Neural cell (in vitro differentiated cells): ENCODE results near the gene GCSAM. TPM values are rescaled to one million over a fixed set of nuclear protein-coding genes. Genes with fewer than 3 reads are reported as not detected.

Source experiments
- H2AFZ ChIP-seq: fragments of 200-600, 300-800 bp; sonication (generic), shearing (Covaris generic); 2 replicates; pipeline ENCODE4 v1.6.0; 2014; ENCODE audit warnings: low read depth, mild to moderate bottlenecking, antibody characterized with exemption, low read length, moderate library complexity
- H3F3A ChIP-seq: fragments of 200-600 bp; shearing (Covaris generic); 2 replicates; pipeline ENCODE4 v1.6.1; 2016; ENCODE audit warnings: mild to moderate bottlenecking, moderate library complexity, mixed read lengths, antibody characterized with exemption, low read length; ENCODE audit not compliant: insufficient read depth, poor library complexity, severe bottlenecking
- H3K27ac ChIP-seq: fragments of 200-600, 300-800 bp; sonication (generic), shearing (Covaris generic); 2 replicates; pipeline ENCODE4 v1.5.1; 2014; ENCODE audit warnings: mild to moderate bottlenecking, low read length, moderate library complexity
- H3K27me3 ChIP-seq: fragments of 300-800, 200-600 bp; sonication (generic), shearing (Covaris generic); 2 replicates; pipeline ENCODE4 v1.6.0; 2014; ENCODE audit warnings: mild to moderate bottlenecking, low read depth, low read length, moderate library complexity; ENCODE audit not compliant: insufficient read depth
- H3K36me3 ChIP-seq: fragments of 300-800, 200-600 bp; sonication (generic), shearing (Covaris generic); 2 replicates; pipeline ENCODE4 v1.5.1; 2014; ENCODE audit warnings: mild to moderate bottlenecking, antibody characterized with exemption, low read length, moderate library complexity; ENCODE audit not compliant: insufficient read depth
- H3K4me2 ChIP-seq: fragments of 300-800, 200-600 bp; sonication (generic), shearing (Covaris generic); 2 replicates; pipeline ENCODE4 v1.6.0; 2014; ENCODE audit warnings: mild to moderate bottlenecking, low read length
- H3K4me3 ChIP-seq: fragments of 300-800, 200-600 bp; sonication (generic), shearing (Covaris generic); 2 replicates; pipeline ENCODE4 v1.5.1; 2014; ENCODE audit warnings: mild to moderate bottlenecking, low read length, moderate library complexity
- H3K79me2 ChIP-seq: fragments of 200-600 bp; shearing (Covaris generic); replicated peaks from 2 replicates; pipeline ENCODE4 v1.6.0; 2014; ENCODE audit warnings: mild to moderate bottlenecking, low read length, moderate library complexity; ENCODE audit not compliant: insufficient read depth
- H3K9ac ChIP-seq: fragments of 300-800, 200-600 bp; sonication (generic), shearing (Covaris generic); 2 replicates; pipeline ENCODE4 v1.6.1; 2016; ENCODE audit warnings: mild to moderate bottlenecking, low read length, mixed read lengths
- H3K9me2 ChIP-seq: fragments of 200-600 bp; shearing (Covaris generic); 2 replicates; pipeline ENCODE4 v1.6.1; 2016; ENCODE audit warnings: mild to moderate bottlenecking, low read length, mixed read lengths; ENCODE audit not compliant: insufficient read depth
- H3K9me3 ChIP-seq: fragments of 200-600, 300-800 bp; sonication (generic), shearing (Covaris generic); 2 replicates; pipeline ENCODE4 v1.6.1; 2016; ENCODE audit warnings: mild to moderate bottlenecking, mixed run types, low read length, moderate library complexity, mixed read lengths
- H4K20me1 ChIP-seq: fragments of 200-600 bp; shearing (Covaris generic); 2 replicates; pipeline ENCODE4 v1.6.1; 2016; ENCODE audit warnings: mild to moderate bottlenecking, mixed run types; ENCODE audit not compliant: insufficient read depth
- EP300 ChIP-seq: fragments of 450-650 bp; conservative IDR thresholded peaks from 2 replicates; pipeline ENCODE4 v1.6.1; 2014; ENCODE audit warnings: antibody characterized with exemption, mild to moderate bottlenecking, moderate library complexity; ENCODE audit not compliant: poor library complexity, severe bottlenecking
- EZH2 ChIP-seq: fragments of 200-600, 300-800 bp; shearing (Covaris generic), sonication (generic); IDR thresholded peaks from 2 replicates; pipeline ENCODE4 v1.6.1; 2014; ENCODE audit warnings: antibody characterized with exemption, low read length, borderline replicate concordance, mild to moderate bottlenecking; ENCODE audit not compliant: insufficient read depth, poor library complexity, severe bottlenecking
- MXI1 ChIP-seq: fragments of 450-650 bp; conservative IDR thresholded peaks from 2 replicates; pipeline ENCODE4 v1.6.1; 2014; ENCODE audit warnings: antibody characterized with exemption, mild to moderate bottlenecking; ENCODE audit not compliant: poor library complexity, severe bottlenecking
- POLR2AphosphoS5 ChIP-seq: IDR thresholded peaks from 2 replicates; pipeline ENCODE4 v1.6.1; 2012
- RAD21 ChIP-seq: fragments of 450-650 bp; conservative IDR thresholded peaks from 2 replicates; pipeline ENCODE4 v1.6.1; 2014; ENCODE audit warnings: antibody characterized with exemption, mild to moderate bottlenecking, moderate library complexity
- SMC3 ChIP-seq: fragments of 450-650 bp; conservative IDR thresholded peaks from 2 replicates; pipeline ENCODE4 v1.6.1; 2014; ENCODE audit warnings: antibody characterized with exemption, mild to moderate bottlenecking, moderate library complexity; ENCODE audit not compliant: poor library complexity
- TAF1 ChIP-seq: IDR thresholded peaks from 2 replicates; pipeline ENCODE4 v1.6.1; 2012; ENCODE audit warnings: low read depth
- polyA plus RNA-seq: library from polyadenylated mRNA; depleted of rRNA; stranded (reverse); fragments of >200 nt; gene quantifications from 2 replicates; pipeline ENCODE4 v1.2.3, GENCODE V29; 2014
- TF ChIP-seq, protein P1 (sequence below): IDR thresholded peaks from 2 replicates; pipeline ENCODE4 v1.6.1; 2012; ENCODE audit warnings: borderline replicate concordance
- TF ChIP-seq, protein P2 (sequence below): fragments of 450-650 bp; IDR thresholded peaks from 2 replicates; pipeline ENCODE4 v1.5.1; 2014; ENCODE audit warnings: antibody characterized with exemption, mild to moderate bottlenecking, moderate library complexity; ENCODE audit not compliant: poor library complexity, severe bottlenecking

GCSAM gene
- polyA plus RNA-seq, 1 donor from 2014 or later: not detected

DNA sequence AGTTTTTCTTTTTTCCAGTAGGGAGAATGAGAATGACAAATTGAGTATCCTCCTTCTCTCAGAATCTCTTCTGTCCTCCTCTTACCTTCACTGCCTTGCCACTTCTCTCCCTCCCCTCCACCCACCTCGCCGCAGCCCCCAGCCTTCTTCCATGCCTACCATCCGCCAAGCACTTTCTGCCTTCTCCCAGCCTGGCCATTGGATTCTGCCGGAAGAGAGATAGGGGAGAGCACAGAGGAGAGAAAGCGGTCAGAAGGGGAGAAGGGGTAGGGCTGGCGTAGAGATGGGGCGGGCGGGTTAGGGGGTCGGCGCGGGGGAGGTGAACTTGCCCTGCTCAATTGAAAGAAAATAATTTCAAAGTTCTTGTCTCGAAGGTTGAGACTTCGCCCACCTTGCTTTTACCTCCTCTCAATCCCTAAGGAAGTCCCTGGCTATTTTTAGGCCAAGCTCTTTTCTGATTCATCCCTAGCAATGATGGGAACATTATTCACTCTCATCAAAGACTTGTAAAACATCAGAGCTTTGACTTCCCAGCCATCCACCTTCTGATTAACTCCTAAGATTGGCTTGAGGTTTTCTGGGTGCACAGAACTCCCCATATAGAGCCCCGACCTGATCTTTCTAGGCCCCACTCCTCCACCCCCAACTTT is 46.0 kb downstream of the GCSAM start:
- H3K36me3 ChIP-seq: no peaks in the 10 kb centered on the region
- no peak overlapping the region for H3K4me2 ChIP-seq
- no peak overlapping the region for H2AFZ ChIP-seq
- H3K9me2 ChIP-seq: no peaks in the 10 kb centered on the region
- no peak overlapping the region for H3K27ac ChIP-seq
- H3K4me3 ChIP-seq: peak overlapping the region; percentile 71
- no peaks in the 10 kb centered on the region for H3K79me2 ChIP-seq
- no peaks in the 10 kb centered on the region for H3F3A ChIP-seq
- H3K9ac ChIP-seq: no peak overlapping the region
- no peaks in the 10 kb centered on the region for H4K20me1 ChIP-seq
- peaks cover 24% of the 10 kb centered on the region for H3K27me3 ChIP-seq
- no peaks in the 10 kb centered on the region for H3K9me3 ChIP-seq
- TF ChIP-seq, protein P1, sequence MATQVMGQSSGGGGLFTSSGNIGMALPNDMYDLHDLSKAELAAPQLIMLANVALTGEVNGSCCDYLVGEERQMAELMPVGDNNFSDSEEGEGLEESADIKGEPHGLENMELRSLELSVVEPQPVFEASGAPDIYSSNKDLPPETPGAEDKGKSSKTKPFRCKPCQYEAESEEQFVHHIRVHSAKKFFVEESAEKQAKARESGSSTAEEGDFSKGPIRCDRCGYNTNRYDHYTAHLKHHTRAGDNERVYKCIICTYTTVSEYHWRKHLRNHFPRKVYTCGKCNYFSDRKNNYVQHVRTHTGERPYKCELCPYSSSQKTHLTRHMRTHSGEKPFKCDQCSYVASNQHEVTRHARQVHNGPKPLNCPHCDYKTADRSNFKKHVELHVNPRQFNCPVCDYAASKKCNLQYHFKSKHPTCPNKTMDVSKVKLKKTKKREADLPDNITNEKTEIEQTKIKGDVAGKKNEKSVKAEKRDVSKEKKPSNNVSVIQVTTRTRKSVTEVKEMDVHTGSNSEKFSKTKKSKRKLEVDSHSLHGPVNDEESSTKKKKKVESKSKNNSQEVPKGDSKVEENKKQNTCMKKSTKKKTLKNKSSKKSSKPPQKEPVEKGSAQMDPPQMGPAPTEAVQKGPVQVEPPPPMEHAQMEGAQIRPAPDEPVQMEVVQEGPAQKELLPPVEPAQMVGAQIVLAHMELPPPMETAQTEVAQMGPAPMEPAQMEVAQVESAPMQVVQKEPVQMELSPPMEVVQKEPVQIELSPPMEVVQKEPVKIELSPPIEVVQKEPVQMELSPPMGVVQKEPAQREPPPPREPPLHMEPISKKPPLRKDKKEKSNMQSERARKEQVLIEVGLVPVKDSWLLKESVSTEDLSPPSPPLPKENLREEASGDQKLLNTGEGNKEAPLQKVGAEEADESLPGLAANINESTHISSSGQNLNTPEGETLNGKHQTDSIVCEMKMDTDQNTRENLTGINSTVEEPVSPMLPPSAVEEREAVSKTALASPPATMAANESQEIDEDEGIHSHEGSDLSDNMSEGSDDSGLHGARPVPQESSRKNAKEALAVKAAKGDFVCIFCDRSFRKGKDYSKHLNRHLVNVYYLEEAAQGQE: no peak
- TF ChIP-seq POLR2AphosphoS5 (no peak), EP300 (no peak), TAF1 (no peak), MXI1 (no peak), EZH2 (no peak), RAD21 (no peak), SMC3 (no peak)
- TF ChIP-seq, protein P2, sequence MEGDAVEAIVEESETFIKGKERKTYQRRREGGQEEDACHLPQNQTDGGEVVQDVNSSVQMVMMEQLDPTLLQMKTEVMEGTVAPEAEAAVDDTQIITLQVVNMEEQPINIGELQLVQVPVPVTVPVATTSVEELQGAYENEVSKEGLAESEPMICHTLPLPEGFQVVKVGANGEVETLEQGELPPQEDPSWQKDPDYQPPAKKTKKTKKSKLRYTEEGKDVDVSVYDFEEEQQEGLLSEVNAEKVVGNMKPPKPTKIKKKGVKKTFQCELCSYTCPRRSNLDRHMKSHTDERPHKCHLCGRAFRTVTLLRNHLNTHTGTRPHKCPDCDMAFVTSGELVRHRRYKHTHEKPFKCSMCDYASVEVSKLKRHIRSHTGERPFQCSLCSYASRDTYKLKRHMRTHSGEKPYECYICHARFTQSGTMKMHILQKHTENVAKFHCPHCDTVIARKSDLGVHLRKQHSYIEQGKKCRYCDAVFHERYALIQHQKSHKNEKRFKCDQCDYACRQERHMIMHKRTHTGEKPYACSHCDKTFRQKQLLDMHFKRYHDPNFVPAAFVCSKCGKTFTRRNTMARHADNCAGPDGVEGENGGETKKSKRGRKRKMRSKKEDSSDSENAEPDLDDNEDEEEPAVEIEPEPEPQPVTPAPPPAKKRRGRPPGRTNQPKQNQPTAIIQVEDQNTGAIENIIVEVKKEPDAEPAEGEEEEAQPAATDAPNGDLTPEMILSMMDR: no peak

DNA sequence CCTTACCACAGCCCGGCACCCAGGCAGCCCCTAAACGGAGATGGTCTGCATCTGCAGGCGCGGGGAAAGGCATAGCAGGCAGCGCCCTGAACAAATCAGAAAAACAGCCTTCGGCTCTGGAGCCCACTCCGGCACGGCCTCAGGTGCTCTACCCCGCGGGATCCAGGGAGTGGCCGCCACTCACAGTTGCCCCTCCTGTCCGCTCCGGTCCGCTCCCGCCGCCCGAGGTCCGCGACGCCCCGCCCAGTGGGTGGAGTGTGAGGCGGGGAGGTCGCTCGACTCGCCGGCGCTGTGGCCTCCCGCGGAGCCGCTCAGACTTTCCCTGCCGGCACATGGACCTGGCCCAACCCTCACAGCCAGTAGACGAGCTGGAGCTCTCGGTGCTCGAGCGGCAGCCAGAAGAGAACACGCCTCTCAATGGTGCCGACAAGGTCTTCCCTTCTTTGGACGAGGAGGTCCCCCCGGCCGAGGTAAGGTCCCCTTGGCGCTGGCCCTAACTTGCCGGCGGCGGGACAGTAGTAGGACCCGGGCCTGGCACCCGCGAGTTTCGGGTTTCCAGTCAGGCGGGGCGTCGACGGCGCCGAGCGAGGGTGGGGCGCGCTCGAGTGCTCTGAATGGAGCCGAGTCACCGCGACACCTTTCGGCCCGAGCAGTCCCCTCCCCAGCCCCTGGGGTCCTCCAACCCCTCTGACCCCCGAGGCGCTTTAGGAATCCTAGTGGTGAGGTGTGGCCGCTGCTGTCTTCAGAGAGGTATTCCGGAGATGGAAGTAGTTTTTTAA is 46.8 kb downstream of the GCSAM start, which contains the start of gene C3orf52:
Gene C3orf52 (plus strand): TSS at position 314 of the 779 bp plus-strand sequence. CDS start 19 bp downstream, at position 333.
- Histone ChIP-seq H3K27me3 (peaks cover 24% of the 10 kb centered on the region), H3K4me3 (peak within 1 kb of the TSS; percentile 71), H3K36me3 (no peaks in the 10 kb centered on the region), H3K4me2 (peak within 1 kb of the TSS; percentile 44), H3F3A (no peaks in the 10 kb centered on the region), H2AFZ (no peak within 1 kb of the TSS), H4K20me1 (no peaks in the 10 kb centered on the region), H3K27ac (no peak within 1 kb of the TSS), H3K9ac (no peak within 1 kb of the TSS), H3K9me3 (no peaks in the 10 kb centered on the region), H3K9me2 (no peaks in the 10 kb centered on the region), H3K79me2 (no peaks in the 10 kb centered on the region)
- TF ChIP-seq POLR2AphosphoS5 (peak; percentile 9), RAD21 (no peak), EP300 (no peak), MXI1 (peak; percentile 52), SMC3 (no peak), TAF1 (no peak), EZH2 (no peak)
- TF ChIP-seq, protein P2: no peak
- TF ChIP-seq, protein P1: no peak
